Caki2 (cell line): ENCODE measurements around the gene CFAP58. TPM values are rescaled to one million over a fixed set of nuclear protein-coding genes. Genes with fewer than 3 reads are reported as not detected.
"Not testable (repeated sequence)": the region's sequence is repeated elsewhere in the genome, so short reads cannot be mapped to it uniquely, and the experiment has no call there.

Experiments used
- DNase-seq: peaks from one replicate; pipeline ENCODE4 v3.0.0-alpha.2; 2015; ENCODE audit warnings: low read depth
- in situ Hi-C: cut with HindIII; loops from 2 replicates; pipeline ENCODE4 v1.10.0; 2016; ENCODE audit warnings: low sequenced_read_pairs, low pct_unique_long_range_greater_than_20kb, mixed read lengths
- total RNA-seq: library from RNA; depleted of rRNA; stranded (reverse); fragments of >200 nt; shearing (Covaris generic); gene quantifications from 2 replicates; pipeline ENCODE4 v1.2.3, GENCODE V29; 2014; ENCODE audit warnings: low replicate concordance

Gene CFAP58
- total RNA-seq, 1 experiment from 2014 or later: 0.07 TPM

GRCh38 chr10:104447906-104448305 lies 94.3 kb downstream of the CFAP58 start:
- no peak for DNase-seq
- in situ Hi-C loops: no loop called here

GRCh38 chr10:104449391-104449790 lies 95.8 kb downstream of the CFAP58 start:
- in situ Hi-C loops: no loop called here
- DNase-seq: no peak

- in situ Hi-C loops: no loop called here
- no peak for DNase-seq
Measured at GRCh38 chr10:104450490-104450889, 96.9 kb downstream of the CFAP58 start.

- in situ Hi-C loops: no loop called here
- no peak for DNase-seq
Measured at GRCh38 chr10:104450954-104451353, 97.3 kb downstream of the CFAP58 start.

- in situ Hi-C loops: no loop called here
- DNase-seq: no peak
Measured at GRCh38 chr10:104452977-104453376, 99.3 kb downstream of the CFAP58 start.

GRCh38 chr10:104456802-104457542 lies 103.3 kb downstream of the CFAP58 start:
- DNase-seq: no peak
- in situ Hi-C loops: no loop called here

- in situ Hi-C loops: no loop called here
- DNase-seq: no peak
Measured at GRCh38 chr10:104457543-104457828, 103.9 kb downstream of the CFAP58 start.

- DNase-seq, in situ Hi-C loops: not testable (repeated sequence)
Measured at GRCh38 chr10:104465575-104465974, 111.9 kb downstream of the CFAP58 start.

- in situ Hi-C loops, DNase-seq: not testable (repeated sequence)
Measured at GRCh38 chr10:104468818-104469217, 115.2 kb downstream of the CFAP58 start.

GRCh38 chr10:104472505-104472904 lies 118.9 kb downstream of the CFAP58 start:
- in situ Hi-C loops: no loop called here
- DNase-seq: no peak

GRCh38 chr10:104472957-104473745 lies 119.5 kb downstream of the CFAP58 start:
- in situ Hi-C loops: no loop called here
- DNase-seq: no peak

GRCh38 chr10:104478380-104478779 lies 124.7 kb downstream of the CFAP58 start:
- DNase-seq: no peak
- in situ Hi-C loops: no loop called here

GRCh38 chr10:104479906-104480593 lies 126.4 kb downstream of the CFAP58 start:
- in situ Hi-C loops: no loop called here
- no peak for DNase-seq

GRCh38 chr10:104480797-104481196 lies 127.2 kb downstream of the CFAP58 start:
- no peak for DNase-seq
- in situ Hi-C loops: no loop called here

GRCh38 chr10:104483582-104483981 lies 129.9 kb downstream of the CFAP58 start:
- DNase-seq: no peak
- in situ Hi-C loops: no loop called here

GRCh38 chr10:104485632-104486031 lies 132.0 kb downstream of the CFAP58 start:
- in situ Hi-C loops: no loop called here
- DNase-seq: no peak

GRCh38 chr10:104486803-104487202 lies 133.2 kb downstream of the CFAP58 start:
- in situ Hi-C loops: no loop called here
- no peak for DNase-seq

GRCh38 chr10:104487794-104488438 lies 134.3 kb downstream of the CFAP58 start:
- in situ Hi-C loops: no loop called here
- DNase-seq: no peak

GRCh38 chr10:104488439-104488832 lies 134.8 kb downstream of the CFAP58 start:
- in situ Hi-C loops: no loop called here
- no peak for DNase-seq
